ENCODE results near the gene AHCYL2.

AHCYL2 gene

GRCh38 chr7:129240119-129240820 is 15.4 kb downstream of the AHCYL2 start:
- TF ChIP-seq TAF1 (IDR thresholded peaks at IDR 0.05; ENCODE audit: borderline replicate concordance, insufficient read depth, low read length), result no peak
- TF ChIP-seq FOXP2 (optimal IDR thresholded peaks at IDR 0.05; ENCODE audit: borderline replicate concordance, extremely low read depth, extremely low read length, insufficient read depth), result no peak
- TF ChIP-seq REST (IDR thresholded peaks at IDR 0.05; ENCODE audit: insufficient read depth in 1 of 2, low read depth in 2 of 2, low read length in 2 of 2), result no peak
- TF ChIP-seq SIN3A (IDR thresholded peaks at IDR 0.05; ENCODE audit: borderline replicate concordance, insufficient read depth, low read length), result no peak
- no peak for TF ChIP-seq POLR2AphosphoS5 (IDR thresholded peaks at IDR 0.05; ENCODE audit: low read depth, low read length)

DNA sequence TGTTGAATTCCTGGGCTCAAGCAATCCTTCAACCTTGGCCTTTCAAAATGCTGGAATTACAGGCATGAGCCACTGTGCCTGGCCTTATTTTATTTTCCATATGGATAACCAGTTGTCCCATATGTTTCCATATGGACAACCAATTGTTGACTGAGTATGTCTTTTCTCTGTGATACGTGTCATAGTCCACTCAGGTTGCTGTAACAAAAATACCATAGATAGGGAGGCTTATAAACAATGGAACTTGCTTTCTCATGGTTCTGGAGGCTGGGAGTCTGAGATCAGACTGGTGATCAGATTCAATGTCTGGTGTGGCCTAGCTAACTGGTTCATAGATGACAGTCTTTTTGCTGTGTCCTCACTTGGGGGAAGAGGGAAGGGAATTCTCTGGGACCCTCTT is 19.4 kb downstream of the AHCYL2 start:
- TF ChIP-seq FOXP2 (optimal IDR thresholded peaks at IDR 0.05; ENCODE audit: borderline replicate concordance, extremely low read depth, extremely low read length, insufficient read depth) (no peak), SIN3A (IDR thresholded peaks at IDR 0.05; ENCODE audit: borderline replicate concordance, insufficient read depth, low read length) (no peak), REST (IDR thresholded peaks at IDR 0.05; ENCODE audit: insufficient read depth in 1 of 2, low read depth in 2 of 2, low read length in 2 of 2) (no peak), POLR2AphosphoS5 (IDR thresholded peaks at IDR 0.05; ENCODE audit: low read depth, low read length) (no peak), TAF1 (IDR thresholded peaks at IDR 0.05; ENCODE audit: borderline replicate concordance, insufficient read depth, low read length) (no peak)

- TF ChIP-seq FOXP2 (optimal IDR thresholded peaks at IDR 0.05; ENCODE audit: borderline replicate concordance, extremely low read depth, extremely low read length, insufficient read depth) (no peak), TAF1 (IDR thresholded peaks at IDR 0.05; ENCODE audit: borderline replicate concordance, insufficient read depth, low read length) (no peak), SIN3A (IDR thresholded peaks at IDR 0.05; ENCODE audit: borderline replicate concordance, insufficient read depth, low read length) (no peak), POLR2AphosphoS5 (IDR thresholded peaks at IDR 0.05; ENCODE audit: low read depth, low read length) (no peak), REST (IDR thresholded peaks at IDR 0.05; ENCODE audit: insufficient read depth in 1 of 2, low read depth in 2 of 2, low read length in 2 of 2) (no peak)
Observed at GRCh38 chr7:129245533-129245932, 20.7 kb downstream of the AHCYL2 start.

DNA sequence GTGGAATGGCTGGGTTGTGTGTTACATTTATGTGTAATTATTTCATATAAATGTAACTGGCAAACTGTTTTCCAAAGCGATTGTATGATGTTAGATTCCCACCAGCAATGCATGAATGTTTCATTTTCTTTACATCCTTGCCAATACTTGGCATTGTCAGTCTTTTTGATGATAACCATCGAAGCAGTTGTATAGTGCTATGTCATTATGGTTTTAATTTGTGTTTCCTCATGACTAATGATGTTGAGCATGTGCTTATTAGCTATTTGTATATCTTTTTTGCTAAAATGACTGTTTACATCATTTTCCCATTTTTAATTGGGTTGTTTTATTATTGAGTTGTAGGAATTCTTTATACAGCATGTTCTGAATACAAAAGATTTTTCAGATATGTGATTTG is 22.3 kb downstream of the AHCYL2 start:
- no peak for TF ChIP-seq POLR2AphosphoS5 (IDR thresholded peaks at IDR 0.05; ENCODE audit: low read depth, low read length)
- no peak for TF ChIP-seq TAF1 (IDR thresholded peaks at IDR 0.05; ENCODE audit: borderline replicate concordance, insufficient read depth, low read length)
- no peak for TF ChIP-seq FOXP2 (optimal IDR thresholded peaks at IDR 0.05; ENCODE audit: borderline replicate concordance, extremely low read depth, extremely low read length, insufficient read depth)
- TF ChIP-seq SIN3A (IDR thresholded peaks at IDR 0.05; ENCODE audit: borderline replicate concordance, insufficient read depth, low read length), result no peak

DNA sequence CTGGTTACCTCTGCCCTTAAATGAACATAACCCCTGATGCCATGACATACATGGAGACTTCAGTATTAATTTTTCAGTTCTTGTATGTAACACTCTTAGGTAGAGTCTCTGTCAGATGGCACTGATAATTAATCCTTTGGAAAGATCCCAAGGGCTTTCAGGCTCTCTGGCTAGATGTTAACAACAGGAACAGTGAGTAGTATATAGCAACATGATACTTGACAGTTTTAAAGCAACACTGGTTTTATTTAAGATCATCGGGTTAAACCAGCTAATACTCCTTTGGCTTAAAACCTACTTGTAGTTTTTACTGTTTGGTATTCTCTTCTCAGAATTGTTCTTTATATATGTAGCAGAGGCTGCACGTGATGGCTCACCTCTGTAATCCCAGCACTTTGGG is 27.3 kb downstream of the AHCYL2 start:
- TF ChIP-seq FOXP2 (optimal IDR thresholded peaks at IDR 0.05; ENCODE audit: borderline replicate concordance, extremely low read depth, extremely low read length, insufficient read depth) (no peak), POLR2AphosphoS5 (IDR thresholded peaks at IDR 0.05; ENCODE audit: low read depth, low read length) (no peak), SIN3A (IDR thresholded peaks at IDR 0.05; ENCODE audit: borderline replicate concordance, insufficient read depth, low read length) (no peak), TAF1 (IDR thresholded peaks at IDR 0.05; ENCODE audit: borderline replicate concordance, insufficient read depth, low read length) (no peak), REST (IDR thresholded peaks at IDR 0.05; ENCODE audit: insufficient read depth in 1 of 2, low read depth in 2 of 2, low read length in 2 of 2) (no peak)

All from PFSK-1 (cell line).